Activated B cell treated with CpG ODN at 0.5 μM for 24 hours (primary cell): ENCODE measurements around the gene FHIT. TPM values are rescaled to one million over a fixed set of nuclear protein-coding genes. Genes with fewer than 3 reads are reported as not detected.

ENCODE experiments used
- ATAC-seq: fragments of 200-7000 bp; cut with Tn5 transposase; one replicate; pipeline ENCODE4 v1.10.0; 2021; ENCODE audit warnings: low read depth, mild to moderate bottlenecking, moderate library complexity
- CTCF ChIA-PET: fragments of 350-600 bp; sonication (Branson Sonifier 250); formaldehyde crosslinking; loops from one replicate; lab custom pipeline; 2021; ENCODE audit warnings: antibody characterized with exemption; lab: Charles Lee
- POLR2A ChIA-PET: fragments of 350-600 bp; sonication (Branson Sonifier 250); formaldehyde crosslinking; loops from one replicate; lab custom pipeline; 2021; ENCODE audit warnings: antibody characterized with exemption; lab: Charles Lee
- DNase-seq: peaks from one replicate; pipeline ENCODE4 v3.0.0; 2022
- H3K27ac Mint-ChIP-seq: one replicate; pipeline ENCODE4 v1.8.0; 2020; ENCODE audit warnings: mixed read lengths
- H3K27me3 Mint-ChIP-seq: one replicate; pipeline ENCODE4 v1.8.0; 2021; ENCODE audit warnings: mixed read lengths
- H3K36me3 Mint-ChIP-seq: one replicate; pipeline ENCODE4 v1.8.0; 2021; ENCODE audit warnings: low read depth, mixed read lengths
- H3K4me1 Mint-ChIP-seq: one replicate; pipeline ENCODE4 v1.8.0; 2021; ENCODE audit warnings: mixed read lengths
- H3K4me3 Mint-ChIP-seq: one replicate; pipeline ENCODE4 v1.8.0; 2020; ENCODE audit warnings: mild to moderate bottlenecking, mixed read lengths
- H3K9me3 Mint-ChIP-seq: one replicate; pipeline ENCODE4 v1.8.0; 2020; ENCODE audit warnings: mixed read lengths
- CTCF ChIP-seq: fragments of 200-600 bp; IDR thresholded peaks from one replicate; pipeline ENCODE4 v1.8.0; 2022; ENCODE audit warnings: antibody characterized with exemption, mild to moderate bottlenecking
- intact Hi-C: fragments of 100-400 bp; cut with micrococcal nuclease; formaldehyde crosslinking; loops from one replicate; pipeline ENCODE4 v1.15.1; 2024
- total RNA-seq: library from RNA; stranded (reverse); gene quantifications from 2 replicates; pipeline ENCODE4 v1.2.3, GENCODE V29; 2022

Gene FHIT
- total RNA-seq, 1 donor from 2014 or later: 5.5 TPM

GRCh38 chr3:60053526-60054265 is 1197.6 kb downstream of the FHIT start:
- CTCF ChIA-PET: no interaction called here
- Mint-ChIP-seq H3K27me3 (no peaks in the 10 kb centered on the region), H3K36me3 (no peaks in the 10 kb centered on the region), H3K4me1 (no peaks in the 10 kb centered on the region), H3K9me3 (no peaks in the 10 kb centered on the region), H3K4me3 (no peak overlapping the region), H3K27ac (no peak overlapping the region)
- TF ChIP-seq CTCF: no peak
- intact Hi-C loops: no loop called here
- POLR2A ChIA-PET: no interaction called here
- ATAC-seq (no peak), DNase-seq (no peak)

DNA sequence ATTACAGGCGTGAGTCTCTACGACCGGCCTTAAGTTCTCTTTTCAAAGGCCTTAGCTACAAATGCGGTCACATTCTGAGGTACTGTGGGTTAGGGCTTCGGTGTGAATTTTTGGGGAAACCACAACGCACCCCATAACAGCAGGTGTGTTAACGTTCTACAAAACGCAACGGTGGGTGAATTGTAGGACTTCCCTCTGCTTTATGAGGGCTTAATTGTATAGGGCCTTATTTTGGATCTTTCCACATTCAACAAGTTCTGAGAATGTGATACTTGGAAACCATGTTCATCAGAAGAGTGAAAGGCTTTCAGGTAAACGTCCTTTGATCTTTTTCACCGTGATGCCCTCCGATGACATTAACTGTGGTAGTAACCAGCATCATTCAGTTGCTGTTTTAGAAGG is 1202.8 kb downstream of the FHIT start:
- DNase-seq (no peak), ATAC-seq (no peak)
- TF ChIP-seq CTCF: no peak
- ChIA-PET CTCF (no interaction called here), POLR2A (no interaction called here)
- intact Hi-C loops: no loop called here
- Mint-ChIP-seq H3K4me1 (no peaks in the 10 kb centered on the region), H3K4me3 (no peak overlapping the region), H3K27me3 (no peaks in the 10 kb centered on the region), H3K36me3 (no peaks in the 10 kb centered on the region), H3K27ac (no peak overlapping the region), H3K9me3 (peaks cover 4% of the 10 kb centered on the region)

DNA sequence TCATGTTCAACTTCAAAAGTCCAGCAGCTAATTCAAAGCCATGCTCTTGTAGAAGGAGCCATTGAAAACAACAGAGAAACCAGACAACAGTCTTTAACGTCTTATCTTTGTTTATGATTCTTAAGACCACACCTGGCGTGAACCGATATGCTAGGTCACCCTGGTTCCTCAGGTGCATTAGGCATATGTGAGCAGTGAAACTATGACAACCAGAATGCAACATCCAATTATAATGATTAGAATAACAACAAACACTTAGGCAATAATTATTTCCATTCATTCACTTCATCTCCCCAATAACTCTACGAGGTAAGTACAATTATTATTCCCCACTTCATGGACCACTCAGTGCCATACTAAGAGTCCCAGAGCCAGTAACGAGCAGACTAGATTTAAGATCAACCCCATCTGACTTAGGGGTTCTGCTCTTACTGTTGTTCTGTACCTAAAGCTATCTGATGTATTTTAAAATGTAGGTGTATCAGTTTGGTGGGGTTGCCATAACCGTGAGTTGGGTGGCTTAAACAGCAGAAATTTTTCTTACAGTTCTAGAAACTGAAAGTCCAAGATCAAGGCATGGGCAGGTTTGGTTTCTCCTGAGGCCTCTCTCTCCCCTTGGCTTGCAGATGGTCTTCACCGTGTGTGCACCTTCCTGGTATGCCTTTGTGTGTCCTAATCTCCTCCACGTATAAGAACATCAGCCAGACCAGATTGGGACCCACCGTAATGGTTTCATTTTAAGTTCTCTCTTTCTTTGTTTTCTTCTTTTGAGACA is 1203.6 kb downstream of the FHIT start:
- Mint-ChIP-seq H3K27me3 (no peaks in the 10 kb centered on the region), H3K4me3 (no peak overlapping the region), H3K9me3 (peaks cover 4% of the 10 kb centered on the region), H3K27ac (no peak overlapping the region), H3K36me3 (no peaks in the 10 kb centered on the region), H3K4me1 (no peaks in the 10 kb centered on the region)
- ChIA-PET CTCF (no interaction called here), POLR2A (no interaction called here)
- intact Hi-C loops: no loop called here
- DNase-seq (no peak), ATAC-seq (no peak)
- no peak for TF ChIP-seq CTCF

DNA sequence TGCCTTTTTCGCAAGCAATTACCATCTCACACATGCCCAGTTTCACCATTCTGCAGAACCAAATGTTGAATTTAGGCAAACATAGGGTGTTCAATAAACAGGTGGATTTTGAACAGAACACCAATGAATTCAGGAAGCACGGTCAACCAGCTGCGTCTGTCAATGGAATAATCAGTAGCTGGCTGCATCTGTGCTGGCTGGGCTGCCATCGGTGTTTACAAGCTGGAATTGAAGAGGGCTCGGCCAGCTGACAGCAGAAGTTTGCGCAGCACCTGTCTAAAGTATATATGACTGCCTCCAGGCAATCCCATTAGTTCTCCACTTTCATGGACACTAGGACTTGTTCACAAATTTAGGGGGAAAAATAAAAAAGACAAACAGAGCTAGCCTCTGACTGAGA is 1205.0 kb downstream of the FHIT start:
- H3K9me3 Mint-ChIP-seq: peaks cover 4% of the 10 kb centered on the region
- H3K27me3 Mint-ChIP-seq: no peaks in the 10 kb centered on the region
- H3K27ac Mint-ChIP-seq: no peak overlapping the region
- intact Hi-C loops: no loop called here
- DNase-seq: no peak
- ChIA-PET POLR2A (no interaction called here), CTCF (no interaction called here)
- TF ChIP-seq CTCF: no peak
- H3K4me1 Mint-ChIP-seq: no peaks in the 10 kb centered on the region
- no peaks in the 10 kb centered on the region for H3K36me3 Mint-ChIP-seq
- H3K4me3 Mint-ChIP-seq: no peak overlapping the region
- no peak for ATAC-seq

GRCh38 chr3:60045686-60046085 is 1205.6 kb downstream of the FHIT start:
- TF ChIP-seq CTCF: no peak
- H3K9me3 Mint-ChIP-seq: peaks cover 4% of the 10 kb centered on the region
- H3K4me1 Mint-ChIP-seq: no peaks in the 10 kb centered on the region
- no peaks in the 10 kb centered on the region for H3K36me3 Mint-ChIP-seq
- no peak overlapping the region for H3K27ac Mint-ChIP-seq
- intact Hi-C loops: no loop called here
- ChIA-PET CTCF (no interaction called here), POLR2A (no interaction called here)
- ATAC-seq: no peak
- H3K27me3 Mint-ChIP-seq: no peaks in the 10 kb centered on the region
- DNase-seq: no peak
- no peak overlapping the region for H3K4me3 Mint-ChIP-seq
